H9 (cell line): ENCODE results near the gene DNAJB6. TPM values are rescaled to one million over a fixed set of nuclear protein-coding genes. Genes with fewer than 3 reads are reported as not detected.

Source experiments
- DNase-seq: peaks from one replicate; pipeline ENCODE4 v3.0.0-alpha.2; 2017
- H2AFZ ChIP-seq: one replicate; pipeline ENCODE4 v1.6.1; 2013; ENCODE audit warnings: mild to moderate bottlenecking, low read length, control low read depth, moderate library complexity
- H2AK5ac ChIP-seq: 2 replicates; pipeline ENCODE4 v1.6.1; 2013; ENCODE audit warnings: low read length, control low read depth, mixed read lengths; ENCODE audit not compliant: insufficient read length
- H2BK120ac ChIP-seq: one replicate; pipeline ENCODE4 v1.6.1; 2013; ENCODE audit warnings: low read depth, mild to moderate bottlenecking, low read length, control low read depth, inconsistent platforms; ENCODE audit not compliant: poor library complexity, severe bottlenecking
- H2BK12ac ChIP-seq: 2 replicates; pipeline ENCODE4 v1.6.1; 2013; ENCODE audit warnings: low read length, control low read depth, mixed read lengths, low read depth; ENCODE audit not compliant: insufficient read length
- H2BK15ac ChIP-seq: 2 replicates; pipeline ENCODE4 v1.6.1; 2013; ENCODE audit warnings: low read depth, low read length, control low read depth
- H2BK20ac ChIP-seq: one replicate; pipeline ENCODE4 v1.6.1; 2013; ENCODE audit warnings: low read depth, mild to moderate bottlenecking, low read length, control low read depth, inconsistent platforms; ENCODE audit not compliant: poor library complexity, severe bottlenecking
- H2BK5ac ChIP-seq: 2 replicates; pipeline ENCODE4 v1.6.1; 2013; ENCODE audit warnings: low read length, control low read depth, mixed read lengths; ENCODE audit not compliant: insufficient read length
- H3K14ac ChIP-seq: 2 replicates; pipeline ENCODE4 v1.6.1; 2013; ENCODE audit warnings: low read length, control low read depth; ENCODE audit not compliant: insufficient read depth
- H3K18ac ChIP-seq: 2 replicates; pipeline ENCODE4 v1.6.1; 2013; ENCODE audit warnings: low read depth, mild to moderate bottlenecking, mixed read lengths, low read length, control low read depth; ENCODE audit not compliant: insufficient read length
- H3K23ac ChIP-seq: 2 replicates; pipeline ENCODE4 v1.6.1; 2013; ENCODE audit warnings: low read length, control low read depth, mixed read lengths, low read depth; ENCODE audit not compliant: insufficient read length
- H3K23me2 ChIP-seq: 2 replicates; pipeline ENCODE4 v1.6.1; 2013; ENCODE audit warnings: low read depth, mild to moderate bottlenecking, mixed read lengths, low read length, control low read depth; ENCODE audit not compliant: insufficient read length, poor library complexity, severe bottlenecking
- H3K27ac ChIP-seq: 2 replicates; pipeline ENCODE4 v1.5.1; 2013; ENCODE audit warnings: low read length, control low read depth, mixed read lengths, low read depth; ENCODE audit not compliant: insufficient read length
- H3K27me3 ChIP-seq: 2 replicates; pipeline ENCODE4 v1.6.1; 2013; ENCODE audit warnings: low read length, control low read depth, inconsistent platforms; ENCODE audit not compliant: insufficient read depth
- H3K4ac ChIP-seq: 2 replicates; pipeline ENCODE4 v1.6.1; 2013; ENCODE audit warnings: low read depth, mild to moderate bottlenecking, control low read depth, inconsistent platforms, low read length, moderate library complexity
- H3K4me1 ChIP-seq: 2 replicates; pipeline ENCODE4 v1.6.1; 2013; ENCODE audit warnings: low read length, control low read depth, inconsistent platforms; ENCODE audit not compliant: insufficient read depth
- H3K4me2 ChIP-seq: 2 replicates; pipeline ENCODE4 v1.6.1; 2013; ENCODE audit warnings: low read length, control low read depth, mixed read lengths; ENCODE audit not compliant: insufficient read length, insufficient read depth
- H3K56ac ChIP-seq: 2 replicates; pipeline ENCODE4 v1.6.1; 2013; ENCODE audit warnings: low read depth, mild to moderate bottlenecking, mixed read lengths, low read length, control low read depth; ENCODE audit not compliant: insufficient read length
- H3K79me1 ChIP-seq: 2 replicates; pipeline ENCODE4 v1.6.1; 2013; ENCODE audit warnings: low read depth, mild to moderate bottlenecking, moderate library complexity, low read length, control low read depth, inconsistent platforms; ENCODE audit not compliant: insufficient read depth, poor library complexity, severe bottlenecking
- H3K79me2 ChIP-seq: 2 replicates; pipeline ENCODE4 v1.6.1; 2013; ENCODE audit warnings: low read length, control low read depth, inconsistent platforms; ENCODE audit not compliant: insufficient read depth
- H3K9ac ChIP-seq: 2 replicates; pipeline ENCODE4 v1.6.1; 2013; ENCODE audit warnings: low read length, control low read depth, mixed read lengths; ENCODE audit not compliant: insufficient read length; ENCODE audit errors: extremely low read depth
- H3K9me3 ChIP-seq: one replicate; pipeline ENCODE4 v1.6.1; 2013; ENCODE audit warnings: low read depth, low read length, inconsistent platforms; ENCODE audit not compliant: control insufficient read depth
- H3T11ph ChIP-seq: one replicate; pipeline ENCODE4 v1.6.1; 2013; ENCODE audit warnings: mild to moderate bottlenecking, low read length, control low read depth, inconsistent platforms
- H4K20me1 ChIP-seq: one replicate; pipeline ENCODE4 v1.6.1; 2013; ENCODE audit not compliant: control insufficient read depth, insufficient read length, insufficient read depth
- H4K5ac ChIP-seq: 2 replicates; pipeline ENCODE4 v1.6.1; 2013; ENCODE audit warnings: low read depth, mild to moderate bottlenecking, mixed read lengths, low read length, control low read depth; ENCODE audit not compliant: insufficient read length
- H4K8ac ChIP-seq: replicated peaks from 2 replicates; pipeline ENCODE4 v1.6.1; 2013; ENCODE audit warnings: low read length, control low read depth, mixed read lengths, low read depth; ENCODE audit not compliant: insufficient read length
- H4K91ac ChIP-seq: 2 replicates; pipeline ENCODE4 v1.6.1; 2013; ENCODE audit warnings: low read depth, mild to moderate bottlenecking, moderate library complexity, mixed read lengths, low read length, control low read depth; ENCODE audit not compliant: insufficient read length
- H3K27ac Mint-ChIP-seq, 3 experiments: 2 replicates in 2 of 3; 3 replicates in 1 of 3; pipeline ENCODE4 v1.8.0; 2020 to 2021; ENCODE audit warnings: mixed read lengths in 3 of 3, mild to moderate bottlenecking in 1 of 3, moderate library complexity in 1 of 3
- H3K27me3 Mint-ChIP-seq: 2 replicates; pipeline ENCODE4 v1.8.0; 2021; ENCODE audit warnings: low read depth, mild to moderate bottlenecking, moderate library complexity, mixed read lengths
- H3K36me3 Mint-ChIP-seq, 3 experiments: 2 replicates in 2 of 3; 3 replicates in 1 of 3; pipeline ENCODE4 v1.8.0; 2020 to 2021; ENCODE audit warnings: low read depth in 3 of 3, mixed read lengths in 3 of 3; ENCODE audit not compliant: insufficient read depth in 1 of 3
- H3K4me1 Mint-ChIP-seq, 2 experiments: 2 replicates each; pipeline ENCODE4 v1.8.0; 2020; ENCODE audit warnings: mixed read lengths in 2 of 2
- H3K4me3 Mint-ChIP-seq, 2 experiments: 2 replicates in 1 of 2; 3 replicates in 1 of 2; pipeline ENCODE4 v1.8.0; 2020 to 2021; ENCODE audit warnings: mild to moderate bottlenecking in 2 of 2, mixed read lengths in 2 of 2, moderate library complexity in 1 of 2
- H3K9me3 Mint-ChIP-seq, 2 experiments: 2 replicates in 1 of 2; 3 replicates in 1 of 2; pipeline ENCODE4 v1.8.0; 2020; ENCODE audit warnings: mild to moderate bottlenecking in 2 of 2, mixed read lengths in 2 of 2, moderate library complexity in 1 of 2
- CTCF ChIP-seq: fragments of 200-600 bp; sonication (generic); conservative IDR thresholded peaks from 3 replicates; pipeline ENCODE4 v1.8.0; 2021; ENCODE audit warnings: antibody characterized with exemption, mild to moderate bottlenecking
- WGBS: extraction: QIAGEN DNeasy Blood & Tissue Kit; methylation state at CpG from one replicate; pipeline ENCODE4 v1.1.7; 2013; ENCODE audit warnings: missing lambda C conversion rate, low lambda C conversion rate, mixed read lengths; ENCODE audit not compliant: insufficient read length; ENCODE audit errors: extremely low coverage; 5-methylcytosine and 5-hydroxymethylcytosine counted together
- total RNA-seq: library from RNA; stranded (reverse); gene quantifications from 2 replicates; pipeline ENCODE4 v1.2.1, GENCODE V29; 2021

Gene DNAJB6
- total RNA-seq, 1 experiment from 2014 or later, result 215 TPM

- Histone ChIP-seq H3K9me3 (no peaks in the 10 kb centered on the region), H4K5ac (no peak overlapping the region), H3K56ac (no peak overlapping the region), H3K79me1 (no peaks in the 10 kb centered on the region), H3K27ac (no peak overlapping the region), H3K4me2 (no peak overlapping the region), H4K20me1 (no peaks in the 10 kb centered on the region), H2BK15ac (no peak overlapping the region), H3K23me2 (no peaks in the 10 kb centered on the region), H3K4ac (no peak overlapping the region), H3T11ph (no peak overlapping the region), H2BK120ac (no peak overlapping the region), H3K27me3 (no peaks in the 10 kb centered on the region), H4K91ac (no peak overlapping the region), H2BK5ac (no peak overlapping the region), H2AK5ac (no peak overlapping the region), H2AFZ (no peak overlapping the region), H3K9ac (no peak overlapping the region), H2BK12ac (no peak overlapping the region), H3K4me1 (no peaks in the 10 kb centered on the region), H3K23ac (no peak overlapping the region), H3K18ac (no peak overlapping the region), H3K14ac (no peak overlapping the region), H4K8ac (no peak overlapping the region), H2BK20ac (no peak overlapping the region), H3K79me2 (no peaks in the 10 kb centered on the region)
- no peaks in the 10 kb centered on the region; a peak in 1 of 5 replicates for H3K9me3 Mint-ChIP-seq
- peaks cover 37 to 56% of the 10 kb centered on the region in 2 experiments for H3K4me1 Mint-ChIP-seq
- no peaks in the 10 kb centered on the region for H3K36me3 Mint-ChIP-seq
- TF ChIP-seq CTCF, result no peak
- no peak overlapping the region for H3K27ac Mint-ChIP-seq
- peaks cover 90% of the 10 kb centered on the region for H3K27me3 Mint-ChIP-seq
- no peak for DNase-seq
- H3K4me3 Mint-ChIP-seq, result no peak overlapping the region
- no CpG with 5 or more reads among the region's 10 CpGs for WGBS
Measured at GRCh38 chr7:157462840-157463239, 126.0 kb downstream of the DNAJB6 start.
